Nephron (organoid): ENCODE measurements around the gene SLC47A2.
"Not testable (repeated sequence)": the region's sequence is repeated elsewhere in the genome, so short reads cannot be mapped to it uniquely, and the experiment has no call there.

Experiments
- H3K27ac Mint-ChIP-seq, 3 experiments: 2 replicates each; pipeline ENCODE4 v1.8.0; 2020; ENCODE audit warnings: mixed read lengths in 3 of 3, mild to moderate bottlenecking in 2 of 3, moderate library complexity in 1 of 3
- H3K27me3 Mint-ChIP-seq: 2 replicates; pipeline ENCODE4 v1.8.0; 2021; ENCODE audit warnings: low read depth, mild to moderate bottlenecking, moderate library complexity, mixed read lengths
- H3K36me3 Mint-ChIP-seq: 2 replicates; pipeline ENCODE4 v1.8.0; 2020; ENCODE audit warnings: low read depth, mixed read lengths
- H3K4me1 Mint-ChIP-seq: 2 replicates; pipeline ENCODE4 v1.8.0; 2020; ENCODE audit warnings: mixed read lengths
- H3K4me3 Mint-ChIP-seq, 3 experiments: 2 replicates each; pipeline ENCODE4 v1.8.0; 2020; ENCODE audit warnings: mild to moderate bottlenecking in 3 of 3, mixed read lengths in 3 of 3, moderate library complexity in 2 of 3
- H3K9me3 Mint-ChIP-seq: 2 replicates; pipeline ENCODE4 v1.8.0; 2020; ENCODE audit warnings: mixed read lengths
- CTCF ChIP-seq, 3 experiments: fragments of 200-600 bp; sonication (generic); IDR thresholded peaks; one replicate each; pipeline ENCODE4 v1.5.0; 2021; ENCODE audit warnings: antibody characterized with exemption in 3 of 3; ENCODE audit not compliant: unreplicated experiment in 3 of 3

SLC47A2 gene

GRCh38 chr17:19716108-19717030 is at the start of gene SLC47A2:
Gene SLC47A2, minus strand, starts transcription at chr17:19716584. Its CDS starts 29 bp downstream, at chr17:19716555.
- Mint-ChIP-seq H3K4me1 (peaks cover 30% of the 10 kb centered on the region), H3K27me3 (peaks cover 6% of the 10 kb centered on the region)

GRCh38 chr17:19766016-19766415 is 49.6 kb upstream of the SLC47A2 start:
- Mint-ChIP-seq H3K9me3 (no peaks in the 10 kb centered on the region), H3K27me3 (no peaks in the 10 kb centered on the region), H3K27ac (no peak overlapping the region)

More at GRCh38 chr17:19716108-19717030, at the start of gene SLC47A2:
- no peak within 1 kb of the TSS for H3K4me3 Mint-ChIP-seq
- H3K9me3 Mint-ChIP-seq = no peaks in the 10 kb centered on the region
- H3K36me3 Mint-ChIP-seq = no peaks in the 10 kb centered on the region
- TF ChIP-seq CTCF (IDR thresholded peaks at IDR 0.05; ENCODE audit: unreplicated experiment in 3 of 3) = no peak
- no peak within 1 kb of the TSS for H3K27ac Mint-ChIP-seq

GRCh38 chr17:19763991-19764390 is 47.6 kb upstream of the SLC47A2 start:
- not testable (repeated sequence) for H3K27me3 Mint-ChIP-seq, H3K36me3 Mint-ChIP-seq, H3K27ac Mint-ChIP-seq, H3K4me3 Mint-ChIP-seq, H3K9me3 Mint-ChIP-seq
- peaks cover 13% of the 10 kb centered on the region for H3K4me1 Mint-ChIP-seq

More at GRCh38 chr17:19766016-19766415, 49.6 kb upstream of the SLC47A2 start:
- peaks cover 13% of the 10 kb centered on the region for H3K4me1 Mint-ChIP-seq
- H3K4me3 Mint-ChIP-seq = no peak overlapping the region
- TF ChIP-seq CTCF (IDR thresholded peaks at IDR 0.05; ENCODE audit: unreplicated experiment in 3 of 3) = no peak
- peaks cover 3% of the 10 kb centered on the region for H3K36me3 Mint-ChIP-seq

- Mint-ChIP-seq H3K4me1 (peaks cover 13% of the 10 kb centered on the region), H3K27me3 (peaks cover 8% of the 10 kb centered on the region), H3K9me3 (peaks cover 7% of the 10 kb centered on the region), H3K4me3 (no peak overlapping the region), H3K27ac (no peak overlapping the region), H3K36me3 (no peaks in the 10 kb centered on the region)
- TF ChIP-seq CTCF (IDR thresholded peaks at IDR 0.05; ENCODE audit: unreplicated experiment in 3 of 3) = no peak
Measured at GRCh38 chr17:19763416-19763815, 47.0 kb upstream of the SLC47A2 start.

GRCh38 chr17:19762515-19762961 is 46.2 kb upstream of the SLC47A2 start:
- Mint-ChIP-seq H3K9me3 (peaks cover 7% of the 10 kb centered on the region), H3K4me1 (peaks cover 13% of the 10 kb centered on the region), H3K27me3 (peaks cover 8% of the 10 kb centered on the region), H3K27ac (peak overlapping the region in 1 of 3 experiments; percentile 54), H3K4me3 (no peak overlapping the region), H3K36me3 (no peaks in the 10 kb centered on the region)
- peak; percentile 80 to 82 (median 82) for TF ChIP-seq CTCF (IDR thresholded peaks at IDR 0.05; ENCODE audit: unreplicated experiment in 3 of 3)

- H3K4me1 Mint-ChIP-seq = peaks cover 6% of the 10 kb centered on the region
Measured at GRCh38 chr17:19760746-19761145, 44.4 kb upstream of the SLC47A2 start.

More at GRCh38 chr17:19760746-19761145, 44.4 kb upstream of the SLC47A2 start:
- TF ChIP-seq CTCF (IDR thresholded peaks at IDR 0.05; ENCODE audit: unreplicated experiment in 3 of 3) = no peak
- H3K9me3 Mint-ChIP-seq = peaks cover 7% of the 10 kb centered on the region
- peaks cover 8% of the 10 kb centered on the region for H3K27me3 Mint-ChIP-seq
- H3K36me3 Mint-ChIP-seq = no peaks in the 10 kb centered on the region
- H3K27ac Mint-ChIP-seq = no peak overlapping the region
- no peak overlapping the region for H3K4me3 Mint-ChIP-seq
